ENCODE measurements around the gene DENND1A. TPM values are rescaled to one million over a fixed set of nuclear protein-coding genes. Genes with fewer than 3 reads are reported as not detected.

Gene DENND1A
- total and polyA plus RNA-seq, 4 donors, result 7.9 to 22.0 (median 13.9) TPM

GRCh38 chr9:123418052-123418430 lies 511.9 kb downstream of the DENND1A start:
- Histone ChIP-seq H3K9ac (ENCODE audit: low read depth in 1 of 2, low read length in 2 of 2) (no peak overlapping the region), H3K36me3 (ENCODE audit: control insufficient read depth in 4 of 4, insufficient read depth in 3 of 4, low read depth in 1 of 4, low read length in 3 of 4) (peaks cover 0 to 18% (median 3%) of the 10 kb centered on the region in 4 donors), H3K27me3 (ENCODE audit: control insufficient read depth in 4 of 4, insufficient read depth in 4 of 4, low read length in 3 of 4) (no peaks in the 10 kb centered on the region), H3K9me3 (ENCODE audit: control insufficient read depth in 4 of 4, low read length in 3 of 4) (no peaks in the 10 kb centered on the region), H3K27ac (ENCODE audit: low read depth in 1 of 2, low read length in 2 of 2) (no peak overlapping the region), H3K4me3 (ENCODE audit: low read depth in 1 of 3, low read length in 3 of 3) (no peak overlapping the region), H3K4me1 (ENCODE audit: control insufficient read depth in 4 of 4, insufficient read depth in 4 of 4, low read length in 3 of 4) (no peaks in the 10 kb centered on the region)
- WGBS, result 95% methylated on average over 5 of the region's 5 CpGs
- TF ChIP-seq NR2F2 (IDR thresholded peaks at IDR 0.05) (no peak), GABPA (IDR thresholded peaks at IDR 0.05 in 1 of 2, conservative IDR thresholded peaks at IDR 0.05 in 1 of 2) (no peak), HNF4A (conservative IDR thresholded peaks at IDR 0.05) (no peak), EGR1 (IDR thresholded peaks at IDR 0.05; ENCODE audit: low read depth in 2 of 2) (no peak), HNF4G (IDR thresholded peaks at IDR 0.05) (no peak), YY1 (IDR thresholded peaks at IDR 0.05) (no peak), FOXA1 (IDR thresholded peaks at IDR 0.05) (no peak), MAX (IDR thresholded peaks at IDR 0.05) (no peak), TAF1 (conservative IDR thresholded peaks at IDR 0.05) (no peak), RXRA (IDR thresholded peaks at IDR 0.05) (no peak), SP1 (IDR thresholded peaks at IDR 0.05) (no peak), ZBTB33 (IDR thresholded peaks at IDR 0.05) (no peak), JUND (IDR thresholded peaks at IDR 0.05) (no peak)
- DNase-seq (ENCODE audit: low spot score), result no peak

- Histone ChIP-seq H3K4me3 (ENCODE audit: low read depth in 1 of 3, low read length in 3 of 3) (no peak overlapping the region), H3K9ac (ENCODE audit: low read depth in 1 of 2, low read length in 2 of 2) (no peak overlapping the region), H3K36me3 (ENCODE audit: control insufficient read depth in 4 of 4, insufficient read depth in 3 of 4, low read depth in 1 of 4, low read length in 3 of 4) (peaks cover 0 to 14% (median 3%) of the 10 kb centered on the region in 4 donors), H3K4me1 (ENCODE audit: control insufficient read depth in 4 of 4, insufficient read depth in 4 of 4, low read length in 3 of 4) (no peaks in the 10 kb centered on the region), H3K27ac (ENCODE audit: low read depth in 1 of 2, low read length in 2 of 2) (no peak overlapping the region), H3K9me3 (ENCODE audit: control insufficient read depth in 4 of 4, low read length in 3 of 4) (no peaks in the 10 kb centered on the region), H3K27me3 (ENCODE audit: control insufficient read depth in 4 of 4, insufficient read depth in 4 of 4, low read length in 3 of 4) (no peaks in the 10 kb centered on the region)
- DNase-seq (ENCODE audit: low spot score), result no peak
- TF ChIP-seq MAX (IDR thresholded peaks at IDR 0.05) (no peak), FOXA1 (IDR thresholded peaks at IDR 0.05) (no peak), ZBTB33 (IDR thresholded peaks at IDR 0.05) (no peak), EGR1 (IDR thresholded peaks at IDR 0.05; ENCODE audit: low read depth in 2 of 2) (no peak), TAF1 (conservative IDR thresholded peaks at IDR 0.05) (no peak), FOXA2 (IDR thresholded peaks at IDR 0.05) (no peak), SP1 (IDR thresholded peaks at IDR 0.05) (no peak), REST (IDR thresholded peaks at IDR 0.05) (no peak), HNF4G (IDR thresholded peaks at IDR 0.05) (no peak), GABPA (IDR thresholded peaks at IDR 0.05 in 1 of 2, conservative IDR thresholded peaks at IDR 0.05 in 1 of 2) (no peak), NR2F2 (IDR thresholded peaks at IDR 0.05) (no peak), CTCF (IDR thresholded peaks at IDR 0.05; ENCODE audit: low read depth, low read length, missing input control) (no peak), HNF4A (conservative IDR thresholded peaks at IDR 0.05) (no peak), RAD21 (IDR thresholded peaks at IDR 0.05) (no peak), JUND (IDR thresholded peaks at IDR 0.05) (no peak)
- 98% methylated on average over 5 of the region's 5 CpGs for WGBS
Measured at GRCh38 chr9:123417289-123418051, 512.5 kb downstream of the DENND1A start.
